Esophagus mucosa (tissue), 1 donor: Measurements from ENCODE around the gene PNPLA2. TPM values are rescaled to one million over a fixed set of nuclear protein-coding genes. Genes with fewer than 3 reads are reported as not detected.

Experiments
- ATAC-seq: fragments of 200-7000 bp; cut with Tn5 transposase; one replicate; pipeline ENCODE4 v1.9.1; 2020
- total RNA-seq: library from RNA; stranded (reverse); gene quantifications from one replicate; pipeline ENCODE4 v1.2.4, GENCODE V29; 2023
- donor health status: DM: yes; HTN: yes; CAD: no.

The PNPLA2 gene
- total RNA-seq, 1 donor from 2014 or later = 24.5 TPM

- ATAC-seq = peak; percentile 3
Observed at GRCh38 chr11:846496-847098, 27.9 kb downstream of the PNPLA2 start.

GRCh38 chr11:847876-848275 lies 29.2 kb downstream of the PNPLA2 start:
- ATAC-seq = no peak

- ATAC-seq = peak; percentile 22
Observed at GRCh38 chr11:848380-848931, 29.7 kb downstream of the PNPLA2 start.

DNA sequence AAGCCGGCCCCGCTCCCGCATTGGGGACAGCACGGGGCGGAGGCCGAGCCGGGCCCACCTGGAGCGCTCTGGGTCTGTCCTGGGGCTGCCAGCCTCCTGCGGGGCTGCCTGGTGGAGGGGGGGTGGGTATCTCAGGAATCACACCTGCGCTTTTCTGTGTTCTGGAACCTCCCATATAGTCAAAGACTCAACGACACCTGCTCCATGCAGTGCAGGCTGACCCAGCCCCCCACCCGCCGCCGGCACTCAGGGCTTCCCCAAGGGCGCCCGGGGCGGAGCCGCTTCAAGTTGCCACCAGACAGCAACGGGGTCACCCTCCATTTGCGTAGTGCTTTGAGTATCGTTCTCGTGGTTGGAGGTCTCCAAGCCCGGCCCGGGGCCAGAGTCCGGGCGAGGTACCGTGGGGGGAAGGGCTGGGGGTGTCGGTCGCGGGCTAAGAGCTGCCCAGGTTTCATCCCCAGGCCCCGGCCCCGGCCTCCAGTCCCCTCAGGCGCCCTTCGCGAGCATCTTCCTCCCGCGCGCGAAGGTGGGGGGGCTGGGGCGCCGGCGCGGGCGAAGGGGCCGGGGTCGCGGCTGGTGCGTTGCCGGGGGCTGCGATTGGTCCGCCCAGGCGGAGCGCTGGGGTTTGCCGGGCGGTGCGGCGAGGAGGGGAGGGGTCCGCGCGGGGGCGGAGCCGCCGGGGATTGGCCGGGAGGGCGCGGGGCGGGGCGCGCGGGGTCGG lies 30.6 kb downstream of the PNPLA2 start:
- ATAC-seq = no peak

GRCh38 chr11:849951-850774 lies 31.4 kb downstream of the PNPLA2 start:
- ATAC-seq = no peak

DNA sequence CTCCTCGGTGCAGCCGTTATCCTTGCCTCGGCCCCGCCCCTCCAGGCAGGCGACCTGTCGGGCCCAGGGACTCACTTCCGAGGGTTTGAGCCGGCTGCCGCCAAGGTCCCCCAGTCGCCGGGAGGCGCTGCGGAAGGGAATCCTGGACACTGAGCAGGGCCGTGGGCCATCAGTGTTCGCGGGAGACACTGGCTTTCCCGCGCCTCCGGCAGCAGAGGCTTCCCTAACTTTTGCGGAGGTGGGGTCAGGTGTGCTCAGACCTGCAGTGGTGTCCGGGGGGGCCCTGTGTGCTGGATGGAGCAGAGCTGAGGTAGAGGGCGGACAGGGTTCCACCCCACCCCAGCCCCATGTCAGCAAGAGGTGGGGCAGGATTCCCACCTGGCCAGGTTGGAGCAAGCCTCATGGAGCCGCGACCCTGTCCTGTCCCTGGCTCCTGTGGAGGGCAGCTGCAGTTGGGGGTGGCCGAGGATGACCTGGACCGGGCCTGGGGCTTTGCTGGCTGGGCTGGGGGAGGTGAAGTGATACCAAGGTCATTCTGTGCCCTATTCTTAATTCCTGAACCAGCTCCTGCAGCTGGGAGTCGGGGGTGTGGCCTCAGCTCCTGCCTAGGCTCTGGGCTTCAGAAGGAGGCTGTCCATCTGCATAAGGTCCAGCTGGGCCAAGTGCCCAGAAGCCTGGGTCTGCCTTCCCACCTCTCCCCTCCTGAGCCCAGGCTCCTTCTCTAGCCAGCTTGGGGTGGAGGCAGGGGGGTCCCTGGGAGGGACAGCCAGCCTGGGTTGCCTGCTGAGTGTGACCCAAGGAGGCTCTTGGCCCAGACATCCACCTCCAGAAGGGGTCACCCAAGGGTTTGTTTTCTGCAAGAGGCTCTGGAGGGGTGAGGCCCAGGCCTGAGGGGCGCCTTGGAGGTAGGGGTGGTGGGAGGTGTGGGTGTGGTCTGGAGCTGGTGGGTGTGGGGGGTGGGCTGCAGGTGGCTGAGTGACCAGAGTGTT lies 32.4 kb downstream of the PNPLA2 start:
- ATAC-seq = no peak

- ATAC-seq = no peak
Observed at GRCh38 chr11:852762-853161, 34.0 kb downstream of the PNPLA2 start.

DNA sequence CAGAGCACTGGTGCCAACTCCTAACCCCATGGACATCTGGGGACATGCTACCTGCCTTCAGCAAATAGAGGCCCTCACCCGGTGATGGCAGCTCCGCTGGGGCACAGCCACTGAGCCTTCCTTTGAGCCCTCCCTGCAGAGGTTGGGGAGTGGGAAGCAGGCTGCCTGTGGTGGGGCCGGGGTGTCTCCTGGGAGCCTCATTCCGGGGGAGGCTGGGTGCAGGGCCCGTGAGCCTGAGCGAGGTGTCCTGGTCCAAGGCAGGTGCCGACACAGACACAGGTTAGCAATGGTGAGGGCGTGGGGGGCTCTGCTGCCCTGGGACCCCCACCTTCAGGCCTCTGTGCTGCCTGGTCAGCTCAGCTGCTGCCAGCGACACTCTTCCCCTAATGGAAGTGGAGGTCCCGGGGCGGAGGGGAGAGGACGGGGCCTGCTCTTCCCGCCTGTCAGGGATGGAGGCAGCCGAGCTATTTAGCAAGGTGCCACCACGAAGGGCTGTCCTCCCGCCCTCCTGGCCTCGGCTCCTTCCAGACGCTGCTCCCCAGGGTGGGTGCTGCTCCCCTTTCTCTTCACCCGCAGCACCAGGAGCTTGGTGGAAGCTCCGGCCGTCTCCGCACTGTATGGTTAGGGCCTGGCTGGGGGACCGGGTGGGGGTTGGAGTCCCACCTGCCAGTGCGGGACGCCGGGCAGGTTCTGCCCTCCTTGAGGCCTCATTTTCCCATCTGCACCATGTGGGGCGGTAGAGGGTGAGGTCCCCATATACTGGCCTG lies 35.2 kb downstream of the PNPLA2 start:
- no peak for ATAC-seq

GRCh38 chr11:854601-855329 lies 36.1 kb downstream of the PNPLA2 start:
- ATAC-seq = no peak

DNA sequence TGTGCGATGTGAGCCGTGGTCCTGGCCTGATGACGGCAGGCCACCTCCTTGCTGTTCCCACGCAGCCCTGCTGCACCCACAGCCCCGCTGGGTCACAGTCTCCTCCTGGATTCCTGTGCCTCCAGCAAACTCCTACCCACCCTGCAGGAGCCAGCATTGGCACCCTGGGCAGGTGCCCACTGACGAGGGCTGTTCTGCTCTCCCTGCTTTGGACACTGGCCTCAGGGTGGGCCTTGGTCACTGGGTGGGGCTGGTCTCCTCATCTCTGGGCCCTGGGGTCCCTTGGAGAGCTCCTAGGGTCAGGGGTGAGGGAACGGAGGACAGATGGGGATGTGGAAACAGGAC lies 36.6 kb downstream of the PNPLA2 start:
- ATAC-seq = no peak

GRCh38 chr11:855796-856195 lies 37.1 kb downstream of the PNPLA2 start:
- ATAC-seq = no peak

GRCh38 chr11:856397-856796 lies 37.7 kb downstream of the PNPLA2 start:
- no peak for ATAC-seq

DNA sequence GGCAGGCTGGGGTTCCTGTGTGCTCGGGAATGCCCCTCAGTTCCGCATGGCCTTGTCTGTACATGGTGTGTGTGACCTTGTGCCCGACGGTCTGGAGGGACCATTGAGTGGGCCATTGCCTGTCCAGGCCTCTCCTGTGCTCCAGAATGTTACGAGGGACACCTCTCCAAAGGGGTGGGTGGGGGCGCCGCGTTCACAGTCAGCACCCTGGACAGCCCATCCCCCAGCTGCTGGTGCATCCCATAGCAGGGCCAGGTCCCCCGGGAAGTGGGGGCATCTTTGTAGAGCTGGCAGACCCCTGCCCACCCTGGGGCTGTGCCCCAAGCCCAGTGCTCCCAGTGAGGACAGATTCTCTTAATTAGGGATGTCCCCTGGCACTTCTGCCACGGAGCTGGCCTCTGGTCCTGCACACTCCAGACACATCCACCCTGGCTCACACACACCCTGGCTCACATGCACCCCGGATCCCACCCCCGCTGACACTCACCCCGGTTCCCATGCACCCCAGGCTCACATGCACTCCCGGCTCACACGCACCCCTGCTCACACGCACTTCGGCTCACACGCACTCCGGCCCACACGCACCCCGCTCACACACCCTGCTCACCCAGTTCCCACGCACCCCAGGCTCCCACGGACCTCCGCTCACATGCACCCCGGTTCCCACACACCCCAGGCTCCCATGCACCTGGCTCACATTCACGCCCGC lies 39.5 kb downstream of the PNPLA2 start:
- no peak for ATAC-seq

- ATAC-seq = no peak
Observed at GRCh38 chr11:858762-859339, 40.1 kb downstream of the PNPLA2 start.

DNA sequence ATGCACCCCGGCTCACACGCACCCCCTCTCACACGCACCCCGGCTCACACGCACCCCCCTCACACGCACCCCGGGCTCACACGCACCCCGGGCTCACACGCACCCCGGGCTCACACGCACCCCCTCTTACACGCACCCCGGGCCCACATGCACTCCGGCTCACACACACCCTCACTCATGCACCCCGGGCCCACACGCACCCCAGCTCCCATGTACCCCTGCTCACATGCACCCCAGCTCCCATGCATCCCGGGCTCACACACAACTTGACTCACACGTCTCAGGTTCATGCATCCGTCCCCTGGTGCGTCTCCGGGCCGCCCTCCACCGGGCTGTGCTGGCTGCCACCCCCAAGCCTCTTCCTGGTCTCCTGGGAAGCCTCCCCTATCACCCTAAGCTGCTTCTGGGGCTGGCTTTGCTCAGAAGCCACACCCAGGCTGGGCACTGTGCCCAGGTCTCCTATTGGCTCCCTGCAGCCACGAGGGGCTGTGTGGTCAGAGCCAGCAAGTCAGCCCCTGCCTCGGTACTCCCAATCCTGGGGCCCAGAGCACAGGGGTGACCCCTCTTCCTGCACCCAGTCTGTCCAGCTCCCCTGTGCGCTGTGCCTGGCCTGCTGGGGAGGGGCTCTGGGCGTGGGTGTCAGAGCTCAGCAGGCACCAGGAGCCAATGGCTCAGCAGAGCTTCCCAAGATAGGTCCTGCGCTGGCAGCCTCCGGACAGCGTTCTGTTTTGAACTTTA lies 40.8 kb downstream of the PNPLA2 start:
- ATAC-seq = peak; percentile 70

DNA sequence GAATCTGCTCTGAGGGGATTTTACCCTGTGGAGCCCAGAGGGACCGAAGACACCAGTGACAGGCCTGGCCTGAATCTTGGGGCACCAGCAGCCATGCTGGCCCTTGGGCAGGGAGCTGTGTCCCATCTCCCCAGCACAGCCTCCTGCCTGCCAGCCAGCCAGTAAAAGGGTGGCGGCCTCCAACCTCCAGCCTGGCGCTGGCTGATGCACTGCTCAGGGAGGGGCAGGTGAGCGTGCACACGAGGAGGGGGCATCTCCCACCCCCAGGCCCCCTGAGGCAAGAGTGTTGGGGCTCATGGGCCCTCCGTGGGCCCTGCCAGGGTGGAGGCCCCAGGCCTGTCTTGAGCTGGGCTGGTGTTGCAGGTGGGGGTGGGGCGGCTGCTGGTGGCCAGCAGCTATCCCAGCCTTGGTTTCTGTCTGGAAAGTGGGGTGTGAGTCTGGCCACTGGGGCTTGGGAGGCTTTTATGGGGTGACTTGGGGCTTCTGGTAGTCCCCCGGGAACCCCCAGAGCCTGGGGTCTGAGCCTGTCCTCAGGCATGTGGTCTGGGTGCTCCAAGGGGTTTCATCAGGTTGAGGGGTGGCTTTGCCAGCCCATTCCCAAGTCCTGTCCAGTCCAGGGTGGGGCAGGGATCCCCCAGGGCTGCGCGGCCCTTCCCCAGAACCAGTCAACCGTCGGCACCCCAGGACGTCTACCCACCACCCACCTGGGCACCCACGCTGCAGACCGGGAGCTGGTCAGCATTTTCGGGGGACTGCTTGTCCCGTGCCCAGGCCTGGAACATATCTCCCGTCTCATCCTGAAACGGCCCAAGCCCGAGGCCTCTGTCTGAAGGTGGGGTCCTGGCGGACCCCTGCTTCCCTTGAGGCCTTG lies 41.8 kb downstream of the PNPLA2 start:
- ATAC-seq = no peak

- ATAC-seq = no peak
Observed at GRCh38 chr11:861105-861479, 42.4 kb downstream of the PNPLA2 start.
